K562 (cell line): ENCODE results near the gene RTL10. TPM values are rescaled to one million over a fixed set of nuclear protein-coding genes. Genes with fewer than 3 reads are reported as not detected.
"Not testable (repeated sequence)": the region's sequence is repeated elsewhere in the genome, so short reads cannot be mapped to it uniquely, and the experiment has no call there.

ENCODE experiments used
- ATAC-seq: fragments of 200-7000 bp; cut with Tn5 transposase; 3 replicates; pipeline ENCODE4 v1.9.1; 2020; ENCODE audit warnings: moderate library complexity
- BruUV-seq: library from RNA; stranded (reverse); fragments of 400-500 nt; replicated peaks from 2 replicates; lab custom pipeline; 2021; lab: Mats Ljungman, UMichigan
- CTCF ChIA-PET: fragments of 300-600 bp; formaldehyde crosslinking; extraction: SDS; loops from one replicate; lab custom pipeline; 2021; ENCODE audit warnings: low intra/inter-chr PET ratio; lab: Yijun Ruan, JAX
- POLR2A ChIA-PET: fragments of 300-600, 350-650 bp; sonication (Branson Sonifier 250); formaldehyde crosslinking; extraction: SDS; loops from one replicate; lab custom pipeline; 2021; ENCODE audit warnings: antibody characterized with exemption, inconsistent platforms; lab: Yijun Ruan, JAX
- DNase-seq, 4 experiments: peaks; one replicate each; pipeline versions ENCODE4 v3.0.0 to v3.0.0-alpha.2; 2011 to 2018; ENCODE audit warnings: low spot score in 3 of 4, mixed read lengths in 3 of 4; ENCODE audit errors: extremely low read depth in 1 of 4
- FAIRE-seq: peaks from 2 replicates; lab custom pipeline; 2011; peaks lifted over from hg19 to GRCh38; lab: Jason Lieb, UNC
- H2AFZ ChIP-seq: 2 replicates; pipeline ENCODE4 v1.6.0; 2011; ENCODE audit warnings: low read depth, low read length, control low read depth, inconsistent platforms
- H3K27ac ChIP-seq: fragments of 200-600 bp; 3 replicates; pipeline ENCODE4 v1.8.0; 2011; ENCODE audit warnings: low read depth, mild to moderate bottlenecking, control low read depth, inconsistent platforms, low read length, moderate library complexity, mixed read lengths; ENCODE audit errors: extremely low read depth
- H3K27me3 ChIP-seq, 2 experiments: fragments of 300-600 bp in 1 of 2; 2 replicates in 1 of 2; 3 replicates in 1 of 2; pipeline versions ENCODE4 v1.6.0 to v1.8.0; 2011; ENCODE audit warnings: inconsistent platforms in 2 of 2, low read length in 2 of 2, mild to moderate bottlenecking in 1 of 2, mixed read lengths in 1 of 2, moderate library complexity in 1 of 2; ENCODE audit not compliant: control insufficient read depth in 2 of 2, insufficient read depth in 2 of 2
- H3K36me3 ChIP-seq: fragments of 300-600 bp; 3 replicates; pipeline ENCODE4 v1.8.0; 2011; ENCODE audit warnings: mild to moderate bottlenecking, low read length, inconsistent platforms; ENCODE audit not compliant: control insufficient read depth, insufficient read depth
- H3K4me1 ChIP-seq, 2 experiments: fragments of 200-600 bp in 1 of 2; replicated peaks in 1 of 2; 2 replicates in 1 of 2; 3 replicates in 1 of 2; pipeline versions ENCODE4 v1.5.1 to v1.8.0; 2011; ENCODE audit warnings: inconsistent platforms in 2 of 2, low read length in 2 of 2, mild to moderate bottlenecking in 1 of 2, mixed read lengths in 1 of 2, moderate library complexity in 1 of 2; ENCODE audit not compliant: control insufficient read depth in 2 of 2, insufficient read depth in 2 of 2
- H3K4me2 ChIP-seq: 2 replicates; pipeline ENCODE4 v1.6.1; 2011; ENCODE audit warnings: low read length, control low read depth, inconsistent platforms, mixed read lengths; ENCODE audit not compliant: insufficient read depth
- H3K4me3 ChIP-seq: fragments of 200-600 bp; sonication (generic), shearing (Covaris generic); 2 replicates; pipeline ENCODE4 v1.5.1; 2016; ENCODE audit warnings: control low read depth, inconsistent platforms
- H3K79me2 ChIP-seq: fragments of 200-600 bp; 3 replicates; pipeline ENCODE4 v1.8.0; 2011; ENCODE audit warnings: low read length, inconsistent platforms; ENCODE audit not compliant: control insufficient read depth, insufficient read depth
- H3K9ac ChIP-seq, 2 experiments: 2 replicates each; pipeline versions ENCODE4 v1.6.0 to v1.6.1; 2011; ENCODE audit warnings: low read depth in 2 of 2, low read length in 2 of 2, control low read depth in 1 of 2, inconsistent platforms in 1 of 2, mild to moderate bottlenecking in 1 of 2, mixed read lengths in 1 of 2; ENCODE audit not compliant: insufficient read depth in 1 of 2
- H3K9me1 ChIP-seq: one replicate; pipeline ENCODE4 v1.6.0; 2011; ENCODE audit warnings: inconsistent platforms, mild to moderate bottlenecking, low read length, moderate library complexity; ENCODE audit not compliant: control insufficient read depth, insufficient read depth
- H3K9me3 ChIP-seq: replicated peaks from 2 replicates; pipeline ENCODE4 v1.5.1; 2011; ENCODE audit warnings: low read depth, low read length, inconsistent platforms; ENCODE audit not compliant: control insufficient read depth, insufficient read depth
- H4K20me1 ChIP-seq: replicated peaks from 2 replicates; pipeline ENCODE4 v1.6.1; 2011; ENCODE audit warnings: low read length, inconsistent platforms, mixed read lengths; ENCODE audit not compliant: control insufficient read depth, insufficient read depth
- BCOR ChIP-seq: fragments of 450-650 bp; IDR thresholded peaks from 2 replicates; pipeline ENCODE4 v1.6.1; 2016
- ETV6 ChIP-seq, 3 experiments: fragments of 150-350 bp in 1 of 3; sonication (generic) in 1 of 3; formaldehyde crosslinking in 1 of 3; IDR thresholded peaks; 2 replicates each; pipeline versions ENCODE4 v1.6.1 to v1.8.0; 2014 to 2022; ENCODE audit warnings: borderline replicate concordance in 2 of 3, low read depth in 2 of 3, antibody characterized with exemption in 1 of 3, low read length in 1 of 3, mild to moderate bottlenecking in 1 of 3, missing genetic modification reagents in 1 of 3
- KDM1A ChIP-seq, 2 experiments: fragments of 450-650 bp; IDR thresholded peaks; 2 replicates each; pipeline ENCODE4 v1.6.1; 2016; ENCODE audit warnings: mild to moderate bottlenecking in 2 of 2
- NCOA2 ChIP-seq, 2 experiments: fragments of 450-650 bp; IDR thresholded peaks; 2 replicates each; pipeline ENCODE4 v1.6.1; 2018; ENCODE audit warnings: mild to moderate bottlenecking in 2 of 2, moderate library complexity in 1 of 2; ENCODE audit not compliant: partially characterized antibody in 2 of 2
- PHB ChIP-seq: fragments of 250-450 bp; sonication (Bioruptor Pico); IDR thresholded peaks from 2 replicates; pipeline ENCODE4 v1.5.0; 2021
- SMARCA5 ChIP-seq: fragments of 450-650 bp; IDR thresholded peaks from 2 replicates; pipeline ENCODE4 v1.6.1; 2016
- TEAD4 ChIP-seq, 2 experiments: sonication (generic) in 1 of 2; formaldehyde crosslinking in 1 of 2; IDR thresholded peaks; 2 replicates each; pipeline versions ENCODE4 v1.6.1 to v1.8.0; 2012 to 2022; ENCODE audit warnings: borderline replicate concordance in 1 of 2, inconsistent platforms in 1 of 2, low read length in 1 of 2, mild to moderate bottlenecking in 1 of 2, missing genetic modification reagents in 1 of 2
- ZC3H4 ChIP-seq: sonication (generic); formaldehyde crosslinking; IDR thresholded peaks from 2 replicates; pipeline ENCODE4 v1.9.0; 2021; ENCODE audit warnings: missing genetic modification reagents, borderline replicate concordance
- ZNF121 ChIP-seq: sonication (generic); formaldehyde crosslinking; conservative IDR thresholded peaks from 2 replicates; pipeline ENCODE4 v1.8.0; 2022; ENCODE audit warnings: missing genetic modification reagents
- ZNF282 ChIP-seq: sonication (generic); formaldehyde crosslinking; IDR thresholded peaks from 2 replicates; pipeline ENCODE4 v1.8.1; 2023; ENCODE audit warnings: missing genetic modification reagents
- ZNF436 ChIP-seq: fragments of 250-450, 450-650 bp; sonication (Bioruptor Pico); formaldehyde crosslinking; IDR thresholded peaks from 2 replicates; pipeline ENCODE4 v1.7.0; 2020; ENCODE audit warnings: mild to moderate bottlenecking
- WGBS: fragments of 100-300 bp; shearing (Covaris generic); methylation state at CpG from one replicate; pipeline ENCODE4 v1.1.6; 2016; ENCODE audit warnings: low coverage, mixed read lengths; ENCODE audit not compliant: insufficient coverage; ENCODE audit errors: missing lambda C conversion rate; 5-methylcytosine and 5-hydroxymethylcytosine counted together
- in situ Hi-C: fragments of 300-500 bp; cut with MboI; formaldehyde crosslinking; loops from 4 replicates; pipeline ENCODE4 v1.15.0; 2018; ENCODE audit warnings: inconsistent platforms, mixed read lengths
- intact Hi-C: fragments of 100-400 bp; cut with micrococcal nuclease; formaldehyde crosslinking; loops from 2 replicates; pipeline ENCODE4 v1.14.2; 2022
- polyA plus RNA-seq, 8 experiments: library from polyadenylated mRNA; depleted of rRNA in 4 of 8; stranded (reverse) in 5 of 8; unstranded in 3 of 8; fragments of >200 nt; fragmentation: Nextera tagmentation in 2 of 8; fragmentation: Illumina TruSeq in 1 of 8; extraction: Ambion mirVana in 2 of 8; extraction: Trizol in 1 of 8; gene quantifications; 2 replicates each; pipeline versions ENCODE4 v1.2.1 to v1.2.3, GENCODE V29; 2011 to 2014; ENCODE audit warnings: inconsistent platforms in 1 of 8, missing spikeins in 1 of 8
- total RNA-seq, 7 experiments: library from RNA; depleted of rRNA in 6 of 7; stranded (reverse); fragments of >200 nt in 6 of 7; fragmentation: Illumina TruSeq in 2 of 7; extraction: Trizol in 2 of 7; gene quantifications; 2 replicates each; pipeline versions ENCODE4 v1.2.1 to v1.2.3, GENCODE V29; 2011 to 2021; ENCODE audit warnings: low replicate concordance in 1 of 7
- TF ChIP-seq, protein P1 (sequence below): sonication (generic); formaldehyde crosslinking; IDR thresholded peaks from 2 replicates; pipeline ENCODE4 v1.8.0; 2022; ENCODE audit warnings: mild to moderate bottlenecking, missing genetic modification reagents
- TF ChIP-seq, protein P2 (sequence below), 3 experiments: fragments of 200-800 bp in 1 of 3; sonication (Bioruptor generic) in 1 of 3; sonication (generic) in 1 of 3; formaldehyde crosslinking in 1 of 3; IDR thresholded peaks; 2 replicates each; pipeline versions ENCODE4 v1.6.1 to v1.8.0; 2016 to 2022; ENCODE audit warnings: mild to moderate bottlenecking in 2 of 3, missing compliant biosample characterization in 2 of 3, missing genetic modification characterization in 2 of 3, missing genetic modification reagents in 1 of 3
- TF ChIP-seq, protein P3 (sequence below): IDR thresholded peaks from 2 replicates; pipeline ENCODE4 v1.6.1; 2014; ENCODE audit warnings: antibody characterized with exemption

Gene RTL10
- total and polyA plus RNA-seq, 9 of the 15 experiments (the other 6 are each of a cell fraction or from before 2014, with no cell fraction given), result 19.8 to 75.5 (median 32.5) TPM

DNA sequence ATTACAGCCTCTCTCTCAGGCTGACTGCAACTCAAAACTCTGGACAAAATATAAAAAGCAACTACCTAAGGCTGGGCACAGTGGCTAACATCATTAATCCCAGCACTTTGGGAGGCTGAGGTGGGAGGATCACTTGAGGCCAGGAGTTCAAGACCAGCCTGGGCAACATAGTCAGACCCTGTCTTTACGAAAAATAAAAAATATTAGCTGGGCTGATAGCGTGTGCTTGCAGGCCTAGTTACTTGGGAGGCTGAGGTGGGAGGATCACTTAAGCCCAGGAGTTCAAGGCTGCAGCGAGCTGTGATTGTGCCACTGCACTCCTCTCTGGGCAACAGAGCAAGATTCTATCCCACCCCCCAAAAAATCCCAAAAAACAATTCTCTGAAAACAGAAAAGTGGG lies 22.7 kb downstream of the RTL10 start:
- H3K9ac ChIP-seq; FAIRE-seq; H2AFZ ChIP-seq; H3K4me2 ChIP-seq; H3K27ac ChIP-seq; in situ Hi-C loops; intact Hi-C loops; ATAC-seq; H3K27me3 ChIP-seq; DNase-seq; BruUV-seq; H4K20me1 ChIP-seq; H3K4me3 ChIP-seq; H3K36me3 ChIP-seq; CTCF ChIA-PET; H3K79me2 ChIP-seq; H3K9me3 ChIP-seq; H3K9me1 ChIP-seq; TF ChIP-seq ETV6 (IDR thresholded peaks at IDR 0.05; ENCODE audit: borderline replicate concordance in 1 of 2, low read depth in 2 of 2, low read length in 1 of 2); TEAD4 (IDR thresholded peaks at IDR 0.05; ENCODE audit: low read length): not testable (repeated sequence)
- POLR2A ChIA-PET, result interaction anchor here (0.6 to 16.0 kb wide), 15 partner anchors 7 to 789 kb away, joined by 3 to 247 read pairs (median 4); partner anchors contain the start of genes GNB1L, RTL10 and TANGO2
- 72% methylated on average over 3 of the region's 3 CpGs for WGBS
- H3K4me1 ChIP-seq, result peaks cover 0 to 13% of the 10 kb centered on the region in 2 experiments; a peak in 3 of 5 replicates
- TF ChIP-seq ZNF436, result peak; percentile 31; the same call in 1 of the 2 replicates
- TF ChIP-seq KDM1A (IDR thresholded peaks at IDR 0.05), result peak in 1 of 2 experiments; percentile 58; a peak in 3 of 4 replicates
- TF ChIP-seq SMARCA5, result 0 out of 2 replicates have a peak, but pooled peaks have one; percentile 27
- TF ChIP-seq PHB (CRISPR knock-in tag), result peak; percentile 70; the same call in 1 of the 2 replicates
- TF ChIP-seq, protein P1, sequence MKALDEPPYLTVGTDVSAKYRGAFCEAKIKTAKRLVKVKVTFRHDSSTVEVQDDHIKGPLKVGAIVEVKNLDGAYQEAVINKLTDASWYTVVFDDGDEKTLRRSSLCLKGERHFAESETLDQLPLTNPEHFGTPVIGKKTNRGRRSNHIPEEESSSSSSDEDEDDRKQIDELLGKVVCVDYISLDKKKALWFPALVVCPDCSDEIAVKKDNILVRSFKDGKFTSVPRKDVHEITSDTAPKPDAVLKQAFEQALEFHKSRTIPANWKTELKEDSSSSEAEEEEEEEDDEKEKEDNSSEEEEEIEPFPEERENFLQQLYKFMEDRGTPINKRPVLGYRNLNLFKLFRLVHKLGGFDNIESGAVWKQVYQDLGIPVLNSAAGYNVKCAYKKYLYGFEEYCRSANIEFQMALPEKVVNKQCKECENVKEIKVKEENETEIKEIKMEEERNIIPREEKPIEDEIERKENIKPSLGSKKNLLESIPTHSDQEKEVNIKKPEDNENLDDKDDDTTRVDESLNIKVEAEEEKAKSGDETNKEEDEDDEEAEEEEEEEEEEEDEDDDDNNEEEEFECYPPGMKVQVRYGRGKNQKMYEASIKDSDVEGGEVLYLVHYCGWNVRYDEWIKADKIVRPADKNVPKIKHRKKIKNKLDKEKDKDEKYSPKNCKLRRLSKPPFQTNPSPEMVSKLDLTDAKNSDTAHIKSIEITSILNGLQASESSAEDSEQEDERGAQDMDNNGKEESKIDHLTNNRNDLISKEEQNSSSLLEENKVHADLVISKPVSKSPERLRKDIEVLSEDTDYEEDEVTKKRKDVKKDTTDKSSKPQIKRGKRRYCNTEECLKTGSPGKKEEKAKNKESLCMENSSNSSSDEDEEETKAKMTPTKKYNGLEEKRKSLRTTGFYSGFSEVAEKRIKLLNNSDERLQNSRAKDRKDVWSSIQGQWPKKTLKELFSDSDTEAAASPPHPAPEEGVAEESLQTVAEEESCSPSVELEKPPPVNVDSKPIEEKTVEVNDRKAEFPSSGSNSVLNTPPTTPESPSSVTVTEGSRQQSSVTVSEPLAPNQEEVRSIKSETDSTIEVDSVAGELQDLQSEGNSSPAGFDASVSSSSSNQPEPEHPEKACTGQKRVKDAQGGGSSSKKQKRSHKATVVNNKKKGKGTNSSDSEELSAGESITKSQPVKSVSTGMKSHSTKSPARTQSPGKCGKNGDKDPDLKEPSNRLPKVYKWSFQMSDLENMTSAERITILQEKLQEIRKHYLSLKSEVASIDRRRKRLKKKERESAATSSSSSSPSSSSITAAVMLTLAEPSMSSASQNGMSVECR (CRISPR knock-in tag), result 0 out of 2 replicates have a peak, but pooled peaks have one; percentile 34
- TF ChIP-seq ETV6 (CRISPR knock-in tag; IDR thresholded peaks at IDR 0.05; ENCODE audit: borderline replicate concordance), result 0 out of 2 replicates have a peak, but pooled peaks have one; percentile 11
- TF ChIP-seq ZC3H4 (CRISPR knock-in tag), result 0 out of 2 replicates have a peak, but pooled peaks have one; percentile 65
- TF ChIP-seq, protein P2, sequence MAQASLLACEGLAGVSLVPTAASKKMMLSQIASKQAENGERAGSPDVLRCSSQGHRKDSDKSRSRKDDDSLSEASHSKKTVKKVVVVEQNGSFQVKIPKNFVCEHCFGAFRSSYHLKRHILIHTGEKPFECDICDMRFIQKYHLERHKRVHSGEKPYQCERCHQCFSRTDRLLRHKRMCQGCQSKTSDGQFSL (CRISPR knock-in tag; IDR thresholded peaks at IDR 0.05), result 0 out of 2 replicates have a peak, but pooled peaks have one; percentile 18
- TF ChIP-seq, protein P2 (tag; IDR thresholded peaks at IDR 0.05), result not testable (repeated sequence)
- 0 out of 2 replicates have a peak, but pooled peaks have one; percentile 68 for TF ChIP-seq TEAD4 (CRISPR knock-in tag; IDR thresholded peaks at IDR 0.05; ENCODE audit: borderline replicate concordance)
- TF ChIP-seq, protein P3, sequence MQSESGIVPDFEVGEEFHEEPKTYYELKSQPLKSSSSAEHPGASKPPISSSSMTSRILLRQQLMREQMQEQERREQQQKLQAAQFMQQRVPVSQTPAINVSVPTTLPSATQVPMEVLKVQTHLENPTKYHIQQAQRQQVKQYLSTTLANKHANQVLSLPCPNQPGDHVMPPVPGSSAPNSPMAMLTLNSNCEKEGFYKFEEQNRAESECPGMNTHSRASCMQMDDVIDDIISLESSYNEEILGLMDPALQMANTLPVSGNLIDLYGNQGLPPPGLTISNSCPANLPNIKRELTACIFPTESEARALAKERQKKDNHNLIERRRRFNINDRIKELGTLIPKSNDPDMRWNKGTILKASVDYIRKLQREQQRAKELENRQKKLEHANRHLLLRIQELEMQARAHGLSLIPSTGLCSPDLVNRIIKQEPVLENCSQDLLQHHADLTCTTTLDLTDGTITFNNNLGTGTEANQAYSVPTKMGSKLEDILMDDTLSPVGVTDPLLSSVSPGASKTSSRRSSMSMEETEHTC, result 0 out of 2 replicates have a peak, but pooled peaks have one; percentile 3
- peak; percentile 69 for TF ChIP-seq BCOR
- peak; percentile 60; the same call in 1 of the 2 replicates for TF ChIP-seq ZNF282 (CRISPR knock-in tag)
- TF ChIP-seq NCOA2 (IDR thresholded peaks at IDR 0.05; ENCODE audit: partially characterized antibody in 2 of 2), result peak in 1 of 2 experiments; percentile 31
- peak; percentile 95 for TF ChIP-seq ZNF121 (CRISPR knock-in tag)
